Glomerular endothelial cell (primary cell): ENCODE results near the gene GH1. TPM values are rescaled to one million over a fixed set of nuclear protein-coding genes. Genes with fewer than 3 reads are reported as not detected.
"Not testable (repeated sequence)": the region's sequence is repeated elsewhere in the genome, so short reads cannot be mapped to it uniquely, and the experiment has no call there.

ENCODE experiments used
- DNase-seq: peaks from one replicate; pipeline ENCODE4 v3.0.0-alpha.2; 2011; ENCODE audit warnings: low read depth, low spot score; ENCODE audit errors: extremely low read depth
- total RNA-seq: library from RNA; depleted of rRNA; stranded (reverse); fragments of >200 nt; gene quantifications from 2 replicates; pipeline ENCODE4 v1.2.3, GENCODE V29; 2015

Gene GH1
- total RNA-seq, 1 donor from 2014 or later, result not detected

GRCh38 chr17:63869491-63870291 is 48.9 kb downstream of the GH1 start:
- not testable (repeated sequence) for DNase-seq

Other genes starting within 250 kb of the GH1 start
- 73.9 and 93.6 TPM in 2 replicates for gene LIMD2, start 218.7 kb downstream of the GH1 start, total RNA-seq
- 23.3 and 34.2 TPM in 2 replicates for gene STRADA, start 177.0 kb downstream of the GH1 start, total RNA-seq
- 31.3 and 70.1 TPM in 2 replicates for gene CCDC47, start 145.2 kb downstream of the GH1 start, total RNA-seq
- gene DDX42, start 144.7 kb downstream of the GH1 start, total RNA-seq, result 53.5 and 83.8 TPM in 2 replicates
- 95.5 and 108 TPM in 2 replicates for gene PSMC5, start 91.4 kb downstream of the GH1 start, total RNA-seq
- gene FTSJ3, start 91.2 kb downstream of the GH1 start, total RNA-seq, result 35.5 and 53.9 TPM in 2 replicates
- gene SMARCD2, start 76.2 kb downstream of the GH1 start, total RNA-seq, result 79.5 and 105 TPM in 2 replicates
- gene CSH2, start 45.2 kb downstream of the GH1 start, total RNA-seq, result not detected in 2 replicates
- gene GH2, start 36.9 kb downstream of the GH1 start, total RNA-seq, result not detected in 2 replicates
- gene CSH1, start 22.3 kb downstream of the GH1 start, total RNA-seq, result not detected in 2 replicates
- not detected in 2 replicates for gene CSHL1, start 7.6 kb downstream of the GH1 start, total RNA-seq
- gene CD79B, start 13.5 kb upstream of the GH1 start, total RNA-seq, result 0.70 and 3.2 TPM in 2 replicates
- gene SCN4A, start 54.1 kb upstream of the GH1 start, total RNA-seq, result not detected in 2 replicates
- 0.12 and 2.0 TPM in 2 replicates for gene PRR29, start 79.5 kb upstream of the GH1 start, total RNA-seq
- 1,004 and 1,319 TPM in 2 replicates for gene ICAM2, start 101.8 kb upstream of the GH1 start, total RNA-seq
- 9.3 and 19.5 TPM in 2 replicates for gene ERN1, start 211.3 kb upstream of the GH1 start, total RNA-seq